NCI-H2029 treated with DMSO at 0.1 percent for 48 hours (cell line): Measurements from ENCODE around the gene FCAMR.
"Not testable (repeated sequence)": the region's sequence is repeated elsewhere in the genome, so short reads cannot be mapped to it uniquely, and the experiment has no call there.

Experiments used
- DNase-seq: peaks from one replicate; lab custom pipeline; 2025; lab: John Stamatoyannopoulos, UW

FCAMR gene

DNA sequence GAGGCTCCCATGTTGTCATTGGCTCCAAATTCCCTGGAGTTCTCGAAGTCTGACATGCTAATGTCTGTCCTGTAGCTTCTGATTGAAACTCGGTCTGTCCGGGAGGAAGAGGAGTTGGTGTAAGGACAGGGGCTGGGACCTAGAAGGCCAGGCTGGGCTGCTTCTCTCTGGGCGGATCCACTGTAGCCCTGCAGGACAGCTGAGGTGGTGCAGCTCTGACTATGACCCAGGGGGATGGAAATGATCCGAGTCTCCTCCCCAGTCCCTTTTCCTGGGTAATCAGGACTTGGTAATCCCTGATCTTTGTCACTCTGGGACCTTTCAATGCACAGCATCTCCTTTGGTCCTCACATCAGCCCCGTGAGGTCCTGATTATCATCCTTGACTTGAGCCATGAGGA, 38.6 kb downstream of the FCAMR start:
- DNase-seq, result no peak

DNA sequence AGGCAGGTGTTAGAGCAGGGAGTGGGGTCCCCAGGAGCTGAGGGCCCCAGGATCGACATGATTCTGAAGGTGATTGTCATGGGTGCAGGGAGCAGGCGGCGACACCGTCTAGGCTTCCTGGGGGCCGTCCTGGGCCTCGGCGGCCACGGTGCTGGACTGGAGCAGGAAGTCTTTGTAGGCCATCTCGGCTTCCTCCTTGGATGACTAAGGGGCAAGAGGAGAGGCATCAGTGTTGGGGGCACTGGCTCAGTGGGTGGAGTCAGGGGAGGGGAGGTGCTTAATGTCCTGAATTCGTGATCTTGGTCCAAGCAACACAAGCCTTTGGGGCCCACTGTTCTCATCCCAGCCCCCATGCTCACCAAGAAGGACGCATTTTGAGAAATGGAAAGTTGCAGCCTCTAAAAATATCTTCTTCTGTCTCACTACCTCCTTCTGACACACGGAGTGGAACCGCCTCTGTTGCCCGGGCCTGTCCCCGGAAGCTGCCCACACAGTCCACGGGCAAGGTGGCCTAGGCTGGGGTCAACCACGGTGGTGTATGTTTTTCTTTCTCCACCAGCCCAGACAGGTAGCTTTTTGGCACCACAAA, 40.0 kb downstream of the FCAMR start:
- no peak for DNase-seq

DNA sequence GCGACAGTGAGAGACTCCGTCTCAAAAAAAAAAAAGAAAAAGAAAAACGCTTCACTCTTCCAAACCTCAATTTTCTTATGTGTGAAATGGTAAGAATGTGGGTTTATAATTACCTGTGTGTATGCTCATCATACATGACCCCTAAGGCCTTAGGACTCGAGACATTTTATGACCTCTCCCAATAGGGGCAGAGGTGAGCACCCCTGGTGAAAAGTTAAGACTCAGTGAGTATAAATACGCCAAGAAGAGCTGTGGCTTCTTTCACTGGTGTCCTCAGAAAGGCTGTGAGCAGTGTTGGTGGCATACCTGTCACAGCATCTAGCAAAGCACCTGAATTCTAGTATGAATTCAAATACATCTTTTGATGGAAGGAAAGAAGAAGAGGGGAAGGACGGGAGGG, 40.7 kb downstream of the FCAMR start:
- no peak for DNase-seq

DNA sequence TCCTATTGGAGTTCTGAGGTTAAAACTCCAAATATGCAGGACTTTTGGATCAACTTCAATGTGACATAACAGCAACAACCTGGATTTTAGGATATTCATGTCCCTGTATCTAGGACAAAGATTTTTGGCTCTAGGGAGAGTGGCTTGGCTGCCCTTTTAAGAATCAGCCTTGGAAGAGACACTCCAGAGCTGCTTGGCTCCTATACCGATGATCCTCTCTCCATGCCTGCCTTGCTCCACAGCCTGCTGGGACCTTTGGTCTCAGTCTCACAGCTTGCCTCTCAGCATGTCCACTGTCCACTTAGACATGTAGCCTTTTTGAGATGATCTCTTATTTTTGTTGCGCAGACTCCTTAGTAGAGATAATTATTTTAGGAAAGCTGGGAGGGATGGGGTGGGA, 44.0 kb downstream of the FCAMR start:
- DNase-seq, result no peak

DNA sequence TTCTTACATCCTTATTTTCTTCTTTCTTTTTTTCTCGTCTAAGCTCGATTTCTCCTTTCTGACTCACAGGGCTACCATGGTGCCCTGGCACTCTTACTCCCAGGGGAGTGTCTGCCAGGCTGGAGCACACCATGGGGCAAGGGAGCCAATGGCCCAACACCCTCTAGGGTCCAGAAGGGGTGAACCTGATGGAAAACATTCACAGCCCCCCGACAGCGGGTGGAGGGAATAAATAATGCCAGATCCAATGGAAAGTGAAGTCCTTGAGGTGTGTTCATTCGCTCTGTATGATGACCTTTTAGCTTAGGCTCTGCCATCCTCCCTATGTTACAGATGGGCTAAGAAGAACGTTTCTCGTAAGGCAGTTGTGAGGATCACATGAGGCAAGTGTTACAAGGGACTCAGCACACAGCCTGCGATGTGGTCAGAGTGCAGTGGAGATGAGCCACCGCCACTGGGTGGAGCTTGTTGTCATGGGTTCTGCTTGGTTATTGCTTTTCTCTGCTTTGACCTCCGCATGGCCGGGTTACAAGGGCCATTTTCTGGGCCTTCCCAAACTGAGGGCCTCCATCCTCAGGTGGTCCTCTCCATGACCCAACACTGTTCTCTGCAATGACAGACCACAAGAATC, 45.0 kb downstream of the FCAMR start:
- DNase-seq, result no peak

DNA sequence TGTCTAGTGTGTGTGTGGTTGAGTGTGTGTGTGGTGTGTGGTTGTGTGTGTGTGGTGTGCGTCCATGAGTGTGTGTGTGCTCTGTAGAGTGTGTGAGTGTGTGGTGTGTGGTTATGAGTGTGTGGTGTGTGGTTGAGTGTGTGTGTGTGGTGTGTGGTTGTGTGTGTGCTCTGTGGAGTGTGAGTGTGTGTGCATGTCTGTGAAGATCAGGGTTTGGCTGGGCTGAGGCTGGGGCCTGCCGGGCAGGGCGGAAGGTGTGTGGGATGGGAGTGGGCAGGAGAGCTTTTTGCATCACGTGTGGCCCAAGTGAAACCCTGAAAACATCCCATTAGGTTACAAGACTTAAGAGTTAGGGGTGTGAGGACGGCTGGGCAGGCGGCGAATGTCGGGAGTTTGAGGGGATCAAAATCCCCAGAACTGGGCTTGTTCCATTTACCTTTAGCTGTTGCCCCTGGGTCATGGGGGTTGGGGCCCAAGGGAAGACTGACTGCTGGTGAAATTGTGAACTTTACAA, 45.6 kb downstream of the FCAMR start:
- no peak for DNase-seq

DNA sequence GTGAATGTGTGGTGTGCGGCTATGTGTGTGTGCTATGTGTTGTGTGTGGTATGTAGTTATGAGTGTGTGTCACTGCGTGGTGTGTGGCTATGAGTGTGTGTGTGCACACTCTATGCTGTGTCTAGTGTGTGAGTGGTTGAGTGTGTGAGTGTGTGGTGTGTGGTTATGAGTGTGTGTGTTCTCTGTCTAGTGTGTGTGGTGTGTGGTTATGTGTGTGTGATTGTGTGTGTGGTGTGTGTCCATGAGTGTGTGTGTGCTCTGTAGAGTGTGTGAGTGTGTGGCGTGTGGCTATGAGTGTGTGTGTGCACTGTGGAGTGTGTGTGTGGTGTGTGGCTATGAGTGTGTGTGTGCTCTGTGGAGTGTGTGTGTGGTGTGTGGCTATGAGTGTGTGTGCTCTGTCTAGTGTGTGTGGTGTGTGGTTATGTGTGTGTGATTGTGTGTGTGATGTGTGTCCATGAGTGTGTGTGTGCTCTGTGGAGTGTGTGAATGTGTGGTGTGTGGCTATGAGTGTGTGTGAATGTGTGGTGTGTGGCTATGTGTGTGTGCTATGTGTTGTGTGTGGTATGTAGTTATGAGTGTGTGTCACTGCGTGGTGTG, 46.2 kb downstream of the FCAMR start:
- not testable (repeated sequence) for DNase-seq

DNA sequence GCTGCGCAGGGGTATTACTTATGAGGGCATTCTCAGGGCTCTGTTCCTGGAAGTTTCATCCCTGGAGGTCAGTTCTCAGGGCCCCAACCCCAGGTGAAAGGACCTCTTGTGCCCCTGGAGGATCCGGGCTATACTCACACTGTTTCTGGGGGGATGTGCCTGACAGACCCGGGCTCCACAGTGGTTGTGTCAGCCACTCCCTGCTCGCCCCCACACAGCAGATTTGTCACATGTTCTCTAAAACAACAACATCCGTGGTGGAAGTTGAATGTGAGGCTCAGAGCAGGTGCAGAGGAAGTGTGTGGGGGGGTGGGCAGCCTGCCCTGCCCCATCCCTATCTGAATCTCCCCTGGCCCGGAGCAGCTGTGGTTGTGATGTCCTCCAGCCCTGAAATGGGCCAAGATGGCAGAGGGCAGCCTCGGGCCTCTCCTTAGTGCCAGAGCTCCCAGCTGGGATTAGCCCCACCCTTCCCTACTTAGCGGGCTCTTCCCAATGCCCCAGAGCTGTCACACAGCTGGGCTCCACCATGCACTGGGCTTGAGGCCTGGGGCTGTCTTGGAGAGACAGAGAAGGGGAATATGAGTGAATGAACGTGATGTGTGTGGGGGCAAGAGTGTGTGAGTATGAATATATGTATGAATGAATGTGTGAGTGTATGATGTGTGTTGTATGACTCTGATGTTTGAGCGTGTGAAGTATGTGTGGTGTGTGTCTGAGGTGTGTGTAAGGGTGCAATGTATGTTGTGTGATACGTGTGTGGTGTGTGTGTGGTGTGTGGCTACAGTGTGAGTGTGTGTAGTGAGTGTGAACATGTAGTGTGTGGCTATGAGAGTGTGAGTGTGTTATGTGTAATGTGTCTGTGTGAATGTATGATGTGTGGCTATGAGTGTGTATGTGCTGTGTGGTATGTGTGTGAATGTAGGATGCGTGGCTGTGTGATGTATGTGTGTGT, 47.0 kb downstream of the FCAMR start:
- DNase-seq, result no peak

DNA sequence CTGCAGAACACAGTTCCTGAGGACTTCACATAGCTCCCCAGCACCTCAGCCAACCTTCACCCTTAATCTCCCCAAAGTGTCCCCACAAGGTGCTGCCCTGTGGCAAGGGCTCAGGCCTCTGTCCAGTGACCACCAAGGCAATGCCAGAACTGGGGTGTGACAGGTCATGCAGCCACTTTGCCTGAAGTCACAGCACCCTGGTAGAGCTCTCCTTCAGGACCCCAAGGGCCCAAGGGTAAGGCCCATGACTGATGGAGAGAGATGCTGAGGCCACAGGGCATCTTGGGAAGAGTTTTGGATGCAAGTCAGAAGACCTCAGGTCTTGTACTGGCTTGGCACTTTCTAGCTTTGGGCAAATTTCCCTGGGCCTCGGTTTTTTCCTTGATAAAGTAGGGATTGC, 47.7 kb downstream of the FCAMR start:
- no peak for DNase-seq

DNA sequence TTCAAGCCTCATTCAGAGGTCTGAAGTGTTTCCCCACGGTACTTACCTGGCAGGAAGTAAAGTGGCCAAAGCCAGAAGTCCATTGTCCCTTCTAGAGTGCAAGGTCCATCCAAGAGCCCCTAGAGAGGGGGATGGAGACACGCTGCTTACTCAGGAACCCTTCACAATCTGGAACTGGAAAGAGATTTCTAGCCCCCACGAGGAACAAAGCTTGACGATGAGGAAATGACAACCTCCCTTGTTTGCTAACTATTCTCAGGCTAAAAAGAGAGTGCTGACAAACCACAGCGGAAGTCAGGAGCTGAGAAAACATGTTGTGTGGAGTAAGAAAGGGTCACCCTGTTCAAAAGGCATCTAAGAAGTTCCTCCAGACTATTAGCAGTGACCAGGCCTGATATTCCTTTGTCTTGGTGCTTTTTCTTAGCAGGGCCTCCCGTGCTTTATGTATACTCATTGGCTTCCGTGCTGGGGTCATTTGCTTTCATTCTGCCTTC, 48.4 kb downstream of the FCAMR start, which contains the start of gene FCMR:
Gene FCMR, minus strand, starts transcription at position 170 of the 494 bp plus-strand sequence. Its CDS starts 87 bp downstream, at position 83.
- DNase-seq, result peak; percentile 84

DNA sequence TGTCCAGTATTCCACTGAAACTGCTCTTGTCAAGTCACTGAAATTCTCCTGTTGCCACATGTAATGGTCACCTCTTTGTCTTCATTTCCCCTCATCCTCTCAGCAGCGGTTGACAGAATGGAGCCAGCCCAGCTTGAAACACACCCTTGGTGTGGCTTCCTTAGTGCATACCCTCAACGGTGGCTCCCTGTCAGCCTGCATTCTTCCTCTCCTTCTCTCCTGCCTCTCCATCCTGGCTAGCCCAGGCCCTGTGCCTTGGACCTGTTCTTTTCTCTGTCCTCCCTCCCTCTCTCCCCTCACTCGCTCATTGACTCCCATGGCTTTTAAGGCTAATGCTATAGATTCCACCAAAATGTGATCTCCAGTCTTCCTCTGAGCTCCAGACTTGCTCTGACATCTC, 52.2 kb downstream of the FCAMR start:
- DNase-seq, result no peak

DNA sequence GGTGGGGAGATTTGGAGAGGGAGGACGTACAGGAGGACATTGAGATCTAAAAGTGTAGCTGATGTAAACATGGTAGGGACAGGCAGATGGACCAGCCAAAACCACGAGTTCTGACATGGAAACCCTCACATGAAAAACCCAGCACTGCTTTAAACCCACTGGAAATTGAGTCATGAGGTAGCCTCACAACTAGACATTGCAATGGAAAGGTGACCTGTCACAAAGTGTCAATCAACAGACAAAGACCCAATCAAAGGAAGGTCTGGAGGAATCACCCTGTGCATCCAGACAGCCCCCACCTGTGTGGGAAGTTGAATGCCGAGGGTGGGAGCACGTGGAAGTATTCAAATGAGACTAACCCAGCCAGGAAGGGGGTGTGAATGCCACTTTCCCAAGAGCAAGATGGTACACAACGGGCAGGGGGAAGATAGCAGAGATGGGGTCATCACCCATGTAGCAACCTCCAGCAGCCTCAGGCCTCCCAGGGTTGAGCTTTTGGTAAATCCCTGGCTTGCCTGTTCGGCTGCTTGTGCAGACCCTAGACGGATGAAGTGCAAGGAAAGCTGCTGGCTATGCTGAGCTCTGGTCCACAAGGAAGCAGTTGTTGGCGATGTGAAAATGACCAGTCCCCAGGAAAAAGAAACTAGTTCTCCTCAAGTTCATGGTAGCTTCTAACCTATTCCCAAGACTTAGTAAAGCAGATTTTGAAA, 54.1 kb downstream of the FCAMR start:
- no peak for DNase-seq

DNA sequence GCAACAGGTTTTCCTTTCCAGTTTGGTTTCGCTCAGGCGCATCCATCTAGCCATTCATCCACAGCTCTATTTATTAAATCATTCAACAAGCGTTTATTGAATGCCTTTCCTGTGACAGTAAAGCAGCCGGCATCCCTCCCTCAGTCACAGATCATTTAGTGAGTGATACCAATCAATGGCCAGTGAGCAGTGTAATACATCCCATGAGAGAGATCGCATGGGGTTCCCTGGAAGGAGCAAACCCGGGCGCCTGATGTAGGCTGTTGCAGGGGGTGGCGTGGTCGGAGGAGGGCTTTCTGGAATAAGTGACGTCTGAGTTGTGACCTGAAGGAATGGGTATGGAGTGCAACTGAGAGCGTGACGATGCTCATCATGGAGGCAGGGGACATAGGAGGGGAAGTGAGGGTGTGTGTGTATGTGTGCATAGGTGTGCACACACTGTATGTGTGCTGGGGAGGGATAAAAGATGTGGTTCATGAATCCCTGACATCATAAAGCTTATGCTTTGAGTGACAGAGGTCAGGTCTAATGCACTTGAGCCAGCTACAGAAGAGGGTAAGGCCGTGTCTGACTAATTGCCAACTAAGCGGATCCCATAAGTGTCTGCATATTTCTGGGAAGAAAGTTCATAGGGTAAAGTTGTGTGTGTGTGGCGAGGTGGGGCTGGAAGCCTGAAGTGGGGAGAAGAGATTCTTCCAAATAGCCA, 55.1 kb downstream of the FCAMR start:
- DNase-seq, result no peak

DNA sequence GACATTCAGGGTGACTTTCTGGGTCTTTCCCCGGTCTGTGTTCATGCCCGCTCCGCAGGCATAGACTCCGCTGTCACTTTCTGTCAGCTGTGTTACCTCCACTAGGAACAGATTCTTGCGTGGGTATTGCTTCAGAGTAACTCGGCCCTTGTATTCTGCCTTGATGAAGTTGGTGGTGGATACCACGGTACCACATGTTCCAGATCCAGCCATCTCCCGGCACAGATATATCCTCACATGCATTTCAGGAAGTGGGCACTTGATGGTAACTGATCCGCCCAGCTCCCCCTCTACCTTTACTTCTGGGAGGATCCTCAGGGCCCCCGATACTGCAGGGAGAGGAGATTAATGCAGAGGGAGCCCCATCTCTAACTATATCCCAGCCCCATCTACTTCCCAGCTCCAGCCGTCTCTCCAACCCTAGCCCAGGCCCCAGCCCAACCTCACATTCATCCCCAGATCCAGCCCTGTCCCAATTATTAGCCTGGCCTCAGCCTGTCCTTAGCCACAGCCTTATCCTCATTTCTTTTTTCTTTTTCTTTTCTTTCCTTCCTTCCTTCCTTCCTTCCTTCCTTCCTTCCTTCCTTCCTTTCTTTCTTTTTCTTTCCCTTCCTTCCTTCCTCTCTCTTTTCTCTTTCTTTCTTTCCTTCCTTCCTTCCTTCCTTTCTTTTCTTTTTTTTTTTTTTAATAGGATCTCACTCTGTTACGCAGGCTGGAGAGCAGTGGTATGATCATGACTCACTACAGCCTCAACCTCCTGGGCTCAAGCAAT, 56.3 kb downstream of the FCAMR start:
- no peak for DNase-seq

DNA sequence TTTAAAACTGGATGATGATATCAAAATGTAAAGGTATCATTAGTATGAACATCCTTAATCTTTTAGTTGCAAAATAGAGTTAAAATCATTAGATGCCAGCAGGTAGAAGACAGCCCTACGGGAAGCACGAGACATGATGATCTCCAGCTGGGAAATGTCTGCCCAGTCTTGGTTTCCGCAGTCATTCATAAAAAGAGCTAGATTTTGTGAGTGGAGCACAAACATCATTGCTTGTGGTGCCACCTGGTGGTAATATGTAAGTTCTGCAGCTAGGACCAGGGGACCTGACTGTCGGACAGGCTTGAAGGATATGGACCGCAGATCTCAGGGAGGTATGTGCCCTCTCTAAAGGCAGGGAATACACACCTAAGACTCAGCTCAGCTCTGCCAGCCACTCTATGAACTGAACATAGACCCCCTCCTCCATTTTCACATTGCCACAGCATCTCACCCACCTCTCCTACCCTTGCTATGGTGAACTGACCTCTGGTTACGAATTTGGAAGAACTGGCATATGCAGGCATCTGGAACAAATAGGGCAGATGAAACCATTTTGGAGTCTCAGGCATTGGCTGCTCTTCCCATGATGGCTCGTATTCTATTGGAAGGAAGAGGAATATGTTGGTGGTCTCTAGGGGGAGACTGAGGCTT, 57.7 kb downstream of the FCAMR start:
- DNase-seq, result peak; percentile 62

DNA sequence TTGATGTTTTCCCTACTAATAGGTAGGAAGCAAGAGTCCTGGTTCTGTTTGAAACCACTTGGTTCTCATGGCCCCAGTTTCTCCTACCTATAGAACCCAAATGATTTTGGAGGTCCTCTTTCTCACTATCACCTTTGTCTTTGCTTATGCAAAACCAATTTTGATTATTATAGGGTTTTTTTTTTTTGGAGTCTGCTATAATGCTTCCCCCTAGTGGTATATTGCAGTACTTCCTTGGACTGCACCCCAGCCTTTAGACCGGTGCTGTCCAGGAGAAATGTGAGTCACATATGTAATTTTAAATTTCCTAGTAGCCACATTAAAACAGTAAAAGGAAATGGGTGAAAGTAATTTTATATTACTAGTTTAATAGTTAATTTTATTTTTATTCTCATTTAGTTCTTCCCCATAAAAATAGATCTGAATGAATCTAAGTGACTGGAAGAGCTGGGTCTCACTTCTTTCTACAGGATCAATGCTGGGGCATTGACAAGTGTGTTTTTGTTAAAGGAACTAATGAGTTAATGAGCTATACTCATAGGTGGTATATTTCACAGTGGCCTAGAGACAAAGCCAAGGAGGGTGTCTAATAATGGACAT, 59.1 kb downstream of the FCAMR start:
- DNase-seq, result peak; percentile 20

DNA sequence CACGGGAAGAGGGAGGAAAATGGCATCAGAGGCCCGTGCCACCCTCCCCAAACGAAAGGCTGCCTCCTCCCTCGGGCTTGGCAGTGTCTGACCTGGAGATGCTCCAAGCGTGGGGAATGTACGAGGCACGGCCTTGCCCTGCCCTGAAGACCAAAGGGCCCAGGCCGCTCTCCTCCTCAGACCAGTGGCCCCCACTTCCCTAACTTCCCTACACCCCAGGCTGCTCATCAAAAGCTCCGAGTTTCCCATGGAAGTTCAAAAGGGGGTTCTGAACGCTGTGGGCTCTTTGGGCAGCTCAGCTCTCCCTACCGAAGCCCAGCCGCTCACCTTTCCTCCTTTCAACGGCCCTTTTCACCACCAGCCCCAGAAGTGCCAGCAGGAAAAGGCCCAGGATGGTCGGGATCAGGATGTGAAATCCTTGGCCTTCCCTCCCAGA, 60.4 kb downstream of the FCAMR start:
- no peak for DNase-seq

DNA sequence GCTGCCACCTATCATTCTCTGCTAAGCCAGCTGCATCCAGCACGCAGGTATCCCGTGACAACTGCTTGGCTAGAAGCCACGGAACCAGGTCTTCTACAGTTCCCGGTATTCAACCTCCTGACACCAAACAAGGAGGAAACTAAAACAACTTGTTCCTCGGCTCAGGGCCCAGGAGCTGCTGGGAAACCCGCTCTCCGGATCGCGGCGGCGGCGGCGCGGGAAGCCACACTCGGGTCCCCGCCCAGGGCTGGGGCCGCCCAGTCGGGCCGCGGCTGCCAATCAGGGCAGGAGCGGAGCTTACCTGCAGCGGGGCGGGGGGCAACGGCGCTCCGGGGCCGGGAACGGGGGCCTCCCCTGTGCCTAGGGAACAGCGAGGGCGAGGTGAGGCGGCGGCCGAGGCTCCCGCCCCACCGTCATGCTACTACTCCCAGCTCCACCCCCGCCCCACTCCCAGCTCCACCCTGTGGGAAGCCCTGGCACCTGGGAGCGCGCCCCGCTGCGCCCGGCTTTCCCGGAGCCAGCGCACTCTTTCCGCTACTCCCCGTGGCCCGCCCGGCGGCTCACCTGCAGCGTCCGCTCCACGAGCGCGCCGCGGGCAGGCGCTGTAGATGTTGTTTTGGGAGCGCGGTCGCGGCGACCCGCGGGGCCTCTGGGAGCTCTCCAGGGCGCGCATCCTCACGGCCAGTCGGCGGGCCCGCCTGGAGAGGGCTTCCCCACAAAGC, 60.9 kb downstream of the FCAMR start:
- peak; percentile 68 for DNase-seq
